GDM1 (cell line): ENCODE measurements around the gene LAD1.

ENCODE experiments used
- DNase-seq: peaks from one replicate; lab custom pipeline; 2025; lab: John Stamatoyannopoulos, UW

LAD1 gene

GRCh38 chr1:201391651-201392511 is 7.2 kb downstream of the LAD1 start:
- DNase-seq, result no peak

- DNase-seq, result no peak
Observed at GRCh38 chr1:201391225-201391624, 7.9 kb downstream of the LAD1 start.

GRCh38 chr1:201389051-201389450 is 10.1 kb downstream of the LAD1 start:
- DNase-seq, result no peak

- DNase-seq, result no peak
Observed at GRCh38 chr1:201386208-201386607, 12.9 kb downstream of the LAD1 start.

- DNase-seq, result no peak
Observed at GRCh38 chr1:201385299-201385891, 13.7 kb downstream of the LAD1 start.

GRCh38 chr1:201384406-201384782 is 14.7 kb downstream of the LAD1 start:
- DNase-seq, result no peak

GRCh38 chr1:201383647-201384405 is 15.3 kb downstream of the LAD1 start:
- no peak for DNase-seq

- no peak for DNase-seq
Observed at GRCh38 chr1:201381130-201381529, 18.0 kb downstream of the LAD1 start.

- DNase-seq, result no peak
Observed at GRCh38 chr1:201379733-201380242, 19.3 kb downstream of the LAD1 start.

- DNase-seq, result no peak
Observed at GRCh38 chr1:201378804-201379203, 20.3 kb downstream of the LAD1 start.

GRCh38 chr1:201377611-201378092 is 21.5 kb downstream of the LAD1 start, which contains the start of gene TNNT2:
Gene TNNT2, minus strand, starts transcription at chr1:201377680. Its CDS starts 4,426 bp downstream, at chr1:201373254.
- DNase-seq, result no peak

GRCh38 chr1:201376464-201377374 is 22.4 kb downstream of the LAD1 start:
- DNase-seq, result no peak

GRCh38 chr1:201376107-201376463 is 23.0 kb downstream of the LAD1 start:
- DNase-seq, result no peak

GRCh38 chr1:201375169-201375568 is 24.0 kb downstream of the LAD1 start:
- DNase-seq, result no peak

- no peak for DNase-seq
Observed at GRCh38 chr1:201374364-201374763, 24.8 kb downstream of the LAD1 start.

- DNase-seq, result no peak
Observed at GRCh38 chr1:201371792-201372191, 27.3 kb downstream of the LAD1 start.

GRCh38 chr1:201371276-201371675 is 27.8 kb downstream of the LAD1 start:
- DNase-seq, result no peak

- DNase-seq, result no peak
Observed at GRCh38 chr1:201370500-201370899, 28.6 kb downstream of the LAD1 start.

GRCh38 chr1:201369209-201369608 is 29.9 kb downstream of the LAD1 start:
- no peak for DNase-seq

- DNase-seq, result no peak
Observed at GRCh38 chr1:201366696-201367095, 32.4 kb downstream of the LAD1 start.

- no peak for DNase-seq
Observed at GRCh38 chr1:201365251-201365650, 33.9 kb downstream of the LAD1 start.

GRCh38 chr1:201364808-201365105 is 34.4 kb downstream of the LAD1 start:
- DNase-seq, result no peak
